HCT116 (cell line): ENCODE data around the gene TNFRSF17. TPM values are rescaled to one million over a fixed set of nuclear protein-coding genes. Genes with fewer than 3 reads are reported as not detected.

Experiments
- ATAC-seq: fragments of 200-7000 bp; cut with Tn5 transposase; 2 replicates; pipeline ENCODE4 v1.9.1; 2020; ENCODE audit warnings: mild to moderate bottlenecking, moderate library complexity
- BruUV-seq: library from RNA; stranded (reverse); fragments of 400-500 nt; replicated peaks from 2 replicates; lab custom pipeline; 2021; lab: Mats Ljungman, UMichigan
- CTCF ChIA-PET: fragments of 300-600 bp; sonication (Branson Sonifier 250); formaldehyde crosslinking; loops from one replicate; lab custom pipeline; 2021; ENCODE audit warnings: antibody characterized with exemption; lab: Charles Lee
- POLR2A ChIA-PET: fragments of 300-600, 350-600 bp; sonication (Branson Sonifier 250); formaldehyde crosslinking; loops from one replicate; lab custom pipeline; 2021; ENCODE audit warnings: antibody characterized with exemption; lab: Charles Lee
- RAD21 ChIA-PET, 2 experiments: fragments of 300-600 bp; sonication (Branson Sonifier 250); formaldehyde crosslinking; loops; one replicate each; lab custom pipeline; 2023; ENCODE audit warnings: low total read pairs in 2 of 2; ENCODE audit not compliant: uncharacterized antibody in 2 of 2, unreplicated experiment in 2 of 2, low non-redundant PET in 1 of 2; lab: Charles Lee
- DNase-seq: peaks from one replicate; pipeline ENCODE4 v3.0.0-alpha.2; 2010; ENCODE audit warnings: low read depth, low spot score
- H2AFZ ChIP-seq: fragments of 200-600 bp; shearing (Covaris generic), sonication (generic); 2 replicates; pipeline ENCODE4 v1.6.1; 2017; ENCODE audit warnings: low read depth, mixed run types, mixed read lengths, antibody characterized with exemption, low read length; ENCODE audit not compliant: poor library complexity, severe bottlenecking
- H3K27ac ChIP-seq: 2 replicates; pipeline ENCODE4 v1.5.1; 2012; ENCODE audit warnings: low read depth, low read length
- H3K27me3 ChIP-seq: fragments of 200-600 bp; sonication (generic); 2 replicates; pipeline ENCODE4 v1.6.1; 2016; ENCODE audit warnings: mixed run types, low read length, mixed read lengths; ENCODE audit not compliant: insufficient read depth
- H3K36me3 ChIP-seq, 2 experiments: fragments of 200-500 bp in 1 of 2; fragments of 200-600 bp in 1 of 2; sonication (Bioruptor generic) in 1 of 2; sonication (generic) in 1 of 2; 2 replicates each; pipeline versions ENCODE4 v1.5.1 to v1.6.1; 2014 to 2016; ENCODE audit warnings: low read length in 2 of 2, inconsistent platforms in 1 of 2, mixed read lengths in 1 of 2, mixed run types in 1 of 2; ENCODE audit not compliant: insufficient read depth in 2 of 2, control insufficient read depth in 1 of 2
- H3K4me1 ChIP-seq, 2 experiments: fragments of 200-600 bp in 1 of 2; sonication (generic) in 1 of 2; 2 replicates each; pipeline versions ENCODE4 v1.5.1 to v1.6.1; 2012 to 2017; ENCODE audit warnings: low read length in 2 of 2, inconsistent platforms in 1 of 2, mild to moderate bottlenecking in 1 of 2, mixed read lengths in 1 of 2, mixed run types in 1 of 2, moderate library complexity in 1 of 2; ENCODE audit not compliant: insufficient read depth in 2 of 2, control insufficient read depth in 1 of 2
- H3K4me2 ChIP-seq: fragments of 200-600 bp; sonication (generic); 2 replicates; pipeline ENCODE4 v1.6.1; 2017; ENCODE audit warnings: mixed run types, low read length, mixed read lengths
- H3K4me3 ChIP-seq, 2 experiments: fragments of 200-600 bp in 1 of 2; sonication (generic) in 1 of 2; replicated peaks in 1 of 2; 2 replicates each; pipeline ENCODE4 v1.5.1; 2011 to 2016; ENCODE audit warnings: low read length in 2 of 2, control low read depth in 1 of 2, low read depth in 1 of 2, mild to moderate bottlenecking in 1 of 2, mixed read lengths in 1 of 2, mixed run types in 1 of 2
- H3K79me2 ChIP-seq: fragments of 200-600 bp; sonication (generic); 2 replicates; pipeline ENCODE4 v1.6.1; 2017; ENCODE audit warnings: mild to moderate bottlenecking, mixed run types, low read length, moderate library complexity, mixed read lengths; ENCODE audit not compliant: insufficient read depth
- H3K9ac ChIP-seq: fragments of 200-600 bp; sonication (generic); 2 replicates; pipeline ENCODE4 v1.6.1; 2016; ENCODE audit warnings: low read length, mixed read lengths
- H3K9me2 ChIP-seq: fragments of 200-600 bp; sonication (generic), shearing (Covaris generic); 2 replicates; pipeline ENCODE4 v1.6.1; 2017; ENCODE audit warnings: mixed run types, mild to moderate bottlenecking, moderate library complexity; ENCODE audit not compliant: insufficient read depth
- H3K9me3 ChIP-seq, 2 experiments: fragments of 200-500 bp in 1 of 2; fragments of 200-600 bp in 1 of 2; sonication (Bioruptor generic) in 1 of 2; sonication (generic) in 1 of 2; 2 replicates each; pipeline ENCODE4 v1.6.1; 2014 to 2017; ENCODE audit warnings: low read length in 2 of 2, mixed read lengths in 2 of 2, inconsistent platforms in 1 of 2, low read depth in 1 of 2, mild to moderate bottlenecking in 1 of 2, mixed run types in 1 of 2, moderate library complexity in 1 of 2; ENCODE audit not compliant: control insufficient read depth in 1 of 2, insufficient read depth in 1 of 2
- H4K20me1 ChIP-seq: fragments of 200-600 bp; sonication (generic), shearing (Covaris generic); 2 replicates; pipeline ENCODE4 v1.6.1; 2017; ENCODE audit warnings: mixed run types, mild to moderate bottlenecking, moderate library complexity; ENCODE audit not compliant: insufficient read depth
- ATF3 ChIP-seq: IDR thresholded peaks from 2 replicates; pipeline ENCODE4 v1.6.1; 2012
- CBX3 ChIP-seq: IDR thresholded peaks from 2 replicates; pipeline ENCODE4 v1.6.1; 2012; ENCODE audit warnings: low read depth
- CTCF ChIP-seq, 3 experiments: fragments of 200-600 bp in 1 of 3; sonication (generic) in 1 of 3; IDR thresholded peaks in 2 of 3; conservative IDR thresholded peaks in 1 of 3; 2 replicates each; pipeline ENCODE4 v1.5.1; 2012 to 2017; ENCODE audit warnings: low read depth in 2 of 3, low read length in 2 of 3, antibody characterized with exemption in 1 of 3, borderline replicate concordance in 1 of 3, control low read depth in 1 of 3, mild to moderate bottlenecking in 1 of 3, mixed read lengths in 1 of 3, mixed run types in 1 of 3, moderate library complexity in 1 of 3; ENCODE audit not compliant: insufficient read depth in 1 of 3
- FOSL1 ChIP-seq: IDR thresholded peaks from 2 replicates; pipeline ENCODE4 v1.6.1; 2012; ENCODE audit warnings: low read depth
- POLR2AphosphoS5 ChIP-seq: IDR thresholded peaks from 2 replicates; pipeline ENCODE4 v1.6.1; 2011; ENCODE audit warnings: mild to moderate bottlenecking, low read depth, low read length, moderate library complexity
- SP1 ChIP-seq: IDR thresholded peaks from 2 replicates; pipeline ENCODE4 v1.6.1; 2012; ENCODE audit warnings: low read depth
- YY1 ChIP-seq: IDR thresholded peaks from 2 replicates; pipeline ENCODE4 v1.6.1; 2011; ENCODE audit warnings: low read length, low read depth, moderate library complexity, mild to moderate bottlenecking; ENCODE audit not compliant: insufficient replicate concordance; ENCODE audit errors: extremely low read depth
- ZBTB33 ChIP-seq: IDR thresholded peaks from 2 replicates; pipeline ENCODE4 v1.6.1; 2011; ENCODE audit warnings: mild to moderate bottlenecking, low read length, moderate library complexity; ENCODE audit not compliant: insufficient replicate concordance; ENCODE audit errors: extremely low read depth
- intact Hi-C: fragments of 100-400 bp; cut with micrococcal nuclease; formaldehyde crosslinking; loops from 2 replicates; pipeline ENCODE4 v1.10.0; 2022
- total RNA-seq: library from RNA; stranded (reverse); gene quantifications from one replicate; pipeline ENCODE4 v1.2.1, GENCODE V29; 2021; ENCODE audit not compliant: unreplicated experiment

TNFRSF17 gene
- total RNA-seq, 1 experiment from 2014 or later: not detected

GRCh38 chr16:11967195-11967911 lies 2.3 kb downstream of the TNFRSF17 start:
- H3K4me2 ChIP-seq: no peak overlapping the region
- H2AFZ ChIP-seq: no peak overlapping the region
- no peaks in the 10 kb centered on the region for H3K9me3 ChIP-seq
- no peak for TF ChIP-seq ZBTB33
- TF ChIP-seq CTCF (IDR thresholded peaks at IDR 0.05 in 2 of 3, conservative IDR thresholded peaks at IDR 0.05 in 1 of 3; ENCODE audit: borderline replicate concordance in 1 of 3, insufficient read depth in 1 of 3, low read depth in 2 of 3, low read length in 2 of 3): no peak
- TF ChIP-seq FOSL1: no peak
- no peak for TF ChIP-seq ATF3
- TF ChIP-seq YY1: no peak
- TF ChIP-seq POLR2AphosphoS5: no peak
- no peak for TF ChIP-seq CBX3
- TF ChIP-seq SP1: no peak
- TF ChIP-seq, all 23 proteins: peak for 0
- ChIA-PET POLR2A (interaction anchor here (0.6 kb wide), 1 partner anchor 1387 kb away, joined by 4 read pairs; no protein-coding TSS in a partner anchor), CTCF (interaction anchor here (0.6 kb wide), 1 partner anchor 1497 kb away, joined by 3 read pairs; no protein-coding TSS in a partner anchor), RAD21 (no interaction called here)
- DNase-seq: no peak
- Histone ChIP-seq H3K36me3 (no peaks in the 10 kb centered on the region), H3K79me2 (no peaks in the 10 kb centered on the region), H4K20me1 (no peaks in the 10 kb centered on the region), H3K9me2 (no peaks in the 10 kb centered on the region), H3K27me3 (no peaks in the 10 kb centered on the region), H3K4me3 (no peak overlapping the region), H3K4me1 (no peaks in the 10 kb centered on the region), H3K27ac (no peak overlapping the region), H3K9ac (no peak overlapping the region)
- intact Hi-C loops: no loop called here
- no TSS peak for BruUV-seq
- ATAC-seq: no peak
